HG02970 (cell line): ENCODE data around the gene WTAP.
"Not testable (repeated sequence)": the region's sequence is repeated elsewhere in the genome, so short reads cannot be mapped to it uniquely, and the experiment has no call there.

Experiments used
- ATAC-seq: cut with Tn5 transposase; IDR thresholded peaks from one replicate; pipeline ENCODE4 v1.9.1; 2021; ENCODE audit warnings: mild to moderate bottlenecking, moderate library complexity, moderate number of reproducible peaks; ENCODE audit not compliant: unreplicated experiment, low FRiP score

Gene WTAP

DNA sequence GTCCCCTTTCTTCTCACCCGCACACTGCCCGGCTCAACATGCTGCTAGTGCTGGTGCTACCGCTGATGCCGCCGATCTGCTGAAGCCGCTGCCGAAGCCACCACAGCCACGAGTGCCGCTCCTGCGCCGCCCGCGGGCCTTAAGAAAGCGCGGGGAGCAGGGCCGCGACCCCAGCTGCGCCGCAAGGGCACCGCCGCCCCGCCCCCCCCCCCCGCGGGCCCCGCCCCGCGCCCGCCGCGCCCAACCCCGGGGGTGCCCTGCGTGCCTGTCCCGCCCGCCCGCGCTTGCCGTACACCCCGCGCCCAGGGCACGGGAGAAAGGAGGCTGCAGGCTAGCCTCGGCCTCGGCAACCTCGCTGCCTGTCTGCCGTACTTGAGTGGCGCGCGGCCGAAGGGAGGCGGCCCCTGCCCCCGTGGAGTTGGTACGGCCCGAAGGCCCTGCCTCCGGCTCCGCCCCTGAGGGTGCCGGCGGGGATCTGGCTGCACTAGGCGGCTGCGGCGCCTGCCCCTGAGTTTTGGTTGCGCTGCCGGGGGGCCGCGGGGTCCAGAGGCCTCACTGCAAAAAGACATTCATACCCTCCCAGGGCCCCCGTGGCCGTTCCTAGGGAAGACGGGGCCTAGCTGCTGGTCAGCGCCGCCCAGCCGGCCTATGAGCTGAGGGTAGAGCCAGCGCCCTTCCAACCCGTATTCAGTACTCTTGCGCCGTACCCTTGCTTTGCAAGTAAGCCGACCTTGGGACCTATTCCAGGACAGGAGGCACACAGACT is 34.0 kb upstream of the WTAP start, which contains the start of gene SOD2:
SOD2 (minus strand) TSS at position 114 of the 766 bp plus-strand sequence; CDS start at position 40, 74 bp downstream.
- ATAC-seq, result peak; percentile 78

DNA sequence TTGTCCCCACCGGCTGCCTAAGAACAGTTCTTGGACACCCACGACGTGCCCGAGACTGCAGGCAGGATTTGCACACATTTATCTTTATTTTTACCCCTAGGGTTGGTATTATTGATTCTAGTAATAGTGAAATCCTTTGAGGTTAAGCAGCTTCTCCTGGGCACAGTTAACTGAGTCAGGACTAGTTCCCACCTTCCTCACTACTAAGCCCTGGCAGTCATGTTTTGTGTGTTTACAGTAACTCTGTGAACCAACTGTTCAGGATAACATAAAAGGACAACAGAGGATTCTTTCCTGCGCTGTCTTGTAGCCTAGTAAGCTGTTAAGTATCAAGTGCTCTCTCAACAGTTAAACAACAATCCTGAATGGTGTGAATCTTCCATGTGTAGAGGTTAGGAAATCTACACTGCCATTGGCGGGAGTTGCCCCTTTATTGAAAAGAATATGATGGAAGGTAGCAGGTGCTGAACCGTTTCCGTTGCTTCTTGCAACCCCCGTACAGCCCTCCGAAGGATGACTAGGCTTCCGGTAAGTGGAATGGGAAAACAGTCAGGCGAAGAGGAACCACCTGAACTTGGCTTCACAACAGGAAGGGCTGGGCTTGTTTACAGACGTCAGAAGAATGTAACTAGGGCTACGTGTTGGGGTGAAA is 33.3 kb upstream of the WTAP start:
- no peak for ATAC-seq

DNA sequence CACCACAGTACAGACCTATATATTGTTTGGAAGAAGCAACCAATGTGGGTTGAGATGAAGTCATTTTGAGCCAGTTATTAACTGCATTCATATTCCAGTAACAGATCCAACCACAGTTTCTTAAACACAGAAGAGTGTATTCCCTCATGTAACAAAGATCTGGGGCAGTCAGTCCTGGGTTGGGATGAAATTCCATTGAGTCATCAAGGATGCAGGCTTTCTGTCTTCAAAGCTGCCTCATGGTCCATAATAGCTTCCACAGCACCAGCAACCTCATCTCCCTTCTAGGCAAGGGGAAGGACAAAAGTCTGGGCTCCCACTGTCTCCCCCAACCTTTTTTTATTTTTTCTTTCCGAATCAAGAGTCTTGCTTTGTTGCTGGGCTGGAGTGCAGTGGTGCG is 31.3 kb upstream of the WTAP start:
- no peak for ATAC-seq

DNA sequence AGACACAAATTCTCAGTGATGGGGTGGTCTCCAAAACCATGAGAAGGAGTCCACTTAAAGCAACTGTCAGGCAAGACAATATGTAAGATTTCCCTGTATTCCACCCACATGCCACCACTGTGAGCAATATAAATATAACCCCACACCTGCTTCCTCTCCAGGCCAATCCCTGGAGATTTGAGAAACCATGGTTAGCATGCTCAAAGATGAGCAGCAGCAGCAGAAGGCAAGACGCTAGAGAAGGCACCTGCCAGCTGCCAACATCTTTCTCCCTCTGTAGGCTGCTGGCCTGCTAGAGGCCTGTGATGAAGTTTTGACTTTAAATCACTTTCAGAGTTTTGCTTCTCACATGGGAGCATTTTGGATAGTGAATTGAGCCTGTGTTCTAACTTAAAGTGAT is 26.3 kb upstream of the WTAP start:
- ATAC-seq, result no peak

DNA sequence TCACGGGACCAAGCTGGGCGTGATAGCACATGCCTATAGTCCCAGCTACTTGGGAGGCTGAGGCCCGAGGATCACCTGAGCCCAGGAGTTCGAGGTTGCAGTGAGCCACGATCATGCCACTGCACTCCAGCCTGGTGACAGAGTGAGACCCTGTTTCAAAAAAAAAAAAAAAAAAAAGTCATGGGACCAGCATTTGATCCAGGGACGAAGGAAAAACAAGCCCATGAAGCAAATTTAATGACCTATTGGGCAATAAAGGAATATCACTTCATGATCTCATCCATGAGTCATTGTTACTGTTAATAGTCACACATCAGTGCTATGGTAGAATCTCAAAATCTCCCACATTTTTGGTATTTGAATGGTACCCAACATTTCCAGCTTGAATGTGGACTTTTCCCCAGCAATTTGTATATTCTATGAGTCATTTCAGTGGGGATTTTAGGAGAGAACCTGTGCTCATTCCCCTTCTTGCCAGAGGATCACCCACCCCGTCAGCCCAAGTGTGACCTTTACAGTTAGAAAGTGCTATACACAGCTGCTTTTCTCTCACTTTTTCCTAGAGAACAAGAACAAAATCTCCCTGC is 25.8 kb upstream of the WTAP start:
- no peak for ATAC-seq

DNA sequence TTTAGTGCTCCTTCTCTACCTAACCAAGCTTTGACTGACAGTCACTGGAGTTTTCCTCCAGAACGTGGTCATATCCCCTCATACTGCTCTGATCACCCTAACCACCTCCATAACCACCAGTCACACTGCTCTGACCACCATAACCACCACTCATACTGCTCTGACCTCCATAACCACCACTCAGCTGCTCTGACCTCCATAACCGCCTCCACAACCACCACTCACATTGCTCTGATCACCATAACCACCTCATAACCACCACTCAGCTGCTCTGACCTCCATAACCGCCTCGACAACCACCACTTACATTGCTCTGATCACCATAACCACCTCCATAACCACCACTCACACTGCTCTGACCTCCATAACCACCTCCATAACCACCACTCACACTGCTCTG is 16.7 kb upstream of the WTAP start:
- ATAC-seq, result not testable (repeated sequence)

DNA sequence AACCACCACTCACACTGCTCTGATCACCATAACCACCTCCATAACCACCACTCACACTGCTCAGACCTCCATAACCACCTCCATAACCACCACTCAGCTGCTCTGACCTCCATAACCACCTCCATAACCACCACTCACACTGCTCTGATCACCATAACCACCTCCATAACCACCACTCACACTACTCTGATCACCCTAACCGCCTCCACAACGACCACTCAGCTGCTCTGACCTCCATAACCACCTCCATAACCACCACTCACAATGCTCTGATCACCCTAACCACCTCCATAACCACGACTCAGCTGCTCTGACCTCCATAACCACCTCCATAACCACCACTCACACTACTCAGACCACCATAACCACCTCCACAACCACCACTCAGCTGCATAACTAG is 14.9 kb upstream of the WTAP start:
- not testable (repeated sequence) for ATAC-seq

DNA sequence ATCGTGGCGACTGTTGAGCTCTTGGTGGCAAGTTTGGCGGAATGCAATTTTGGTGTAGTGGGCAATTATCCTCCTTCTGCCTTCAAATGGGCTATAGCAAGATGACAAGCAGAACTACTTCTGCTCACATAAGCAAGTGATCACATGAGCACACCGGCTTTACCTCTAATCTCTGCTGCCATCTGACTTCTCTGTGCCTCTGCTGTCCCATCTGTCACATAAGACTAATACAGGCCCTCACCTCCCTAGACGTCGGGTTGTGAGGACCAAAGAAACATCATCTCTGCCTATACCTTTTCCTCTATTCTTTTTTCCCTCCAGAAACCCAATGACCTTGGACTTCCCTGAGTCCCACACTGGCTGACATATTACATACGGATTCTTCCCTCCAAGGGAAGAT is 13.3 kb upstream of the WTAP start:
- no peak for ATAC-seq

DNA sequence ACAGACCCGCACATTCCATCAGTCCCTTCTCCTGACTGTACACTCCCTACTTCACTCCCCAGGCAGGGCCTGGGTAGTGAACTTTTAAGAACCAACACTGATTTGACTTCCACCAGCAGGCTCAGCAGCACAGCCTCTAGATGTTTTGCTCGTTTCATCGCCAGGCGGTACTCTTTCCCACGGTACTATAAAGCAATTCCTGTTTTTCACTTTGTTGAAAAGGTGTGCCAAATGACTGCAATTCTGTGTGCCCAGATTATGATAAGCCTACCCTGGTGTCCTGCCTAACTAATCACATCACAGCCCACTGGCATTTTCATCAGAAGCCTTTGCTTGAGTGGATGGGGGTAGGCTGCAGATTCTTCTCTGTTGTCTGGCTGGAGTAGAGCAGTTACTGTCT is 12.9 kb upstream of the WTAP start:
- no peak for ATAC-seq

DNA sequence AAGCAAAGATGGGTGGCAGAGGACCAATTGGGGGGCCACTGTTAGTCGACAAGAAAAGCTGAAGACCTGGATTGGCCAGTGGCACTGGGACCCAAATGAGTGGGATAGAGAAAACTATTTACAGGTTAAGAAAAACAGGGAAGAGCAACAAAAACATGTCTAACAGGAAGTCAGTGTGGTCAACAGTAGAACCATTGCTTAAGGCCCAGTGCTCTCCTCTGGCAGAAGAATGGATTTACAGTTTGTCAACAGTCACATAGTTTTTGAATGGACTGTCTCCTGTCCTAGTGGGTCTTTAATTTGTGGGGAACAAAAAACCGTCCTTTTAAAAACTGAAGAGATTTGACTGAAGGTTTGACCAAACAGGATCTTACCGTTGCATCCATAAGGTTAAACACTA is 12.1 kb upstream of the WTAP start:
- no peak for ATAC-seq

DNA sequence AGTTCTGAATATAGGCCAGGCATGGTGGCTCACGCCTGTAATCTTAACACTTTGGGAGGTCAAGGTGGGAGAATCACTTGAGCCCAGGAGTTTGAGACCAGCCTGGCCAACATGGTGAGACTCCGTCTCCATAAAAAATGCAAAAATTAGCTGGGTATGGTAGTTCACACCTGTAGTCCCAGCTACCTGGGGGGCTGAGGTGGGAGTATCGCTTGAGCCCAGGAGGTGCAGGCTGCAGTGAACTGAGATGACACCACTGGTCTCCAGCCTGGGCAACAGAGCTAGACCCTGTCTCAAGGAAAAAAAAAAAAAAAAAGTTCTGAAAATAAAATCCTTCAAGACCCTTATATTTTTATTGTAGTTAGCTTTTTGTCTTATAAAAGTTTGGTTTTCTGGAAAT is 11.7 kb upstream of the WTAP start:
- no peak for ATAC-seq

DNA sequence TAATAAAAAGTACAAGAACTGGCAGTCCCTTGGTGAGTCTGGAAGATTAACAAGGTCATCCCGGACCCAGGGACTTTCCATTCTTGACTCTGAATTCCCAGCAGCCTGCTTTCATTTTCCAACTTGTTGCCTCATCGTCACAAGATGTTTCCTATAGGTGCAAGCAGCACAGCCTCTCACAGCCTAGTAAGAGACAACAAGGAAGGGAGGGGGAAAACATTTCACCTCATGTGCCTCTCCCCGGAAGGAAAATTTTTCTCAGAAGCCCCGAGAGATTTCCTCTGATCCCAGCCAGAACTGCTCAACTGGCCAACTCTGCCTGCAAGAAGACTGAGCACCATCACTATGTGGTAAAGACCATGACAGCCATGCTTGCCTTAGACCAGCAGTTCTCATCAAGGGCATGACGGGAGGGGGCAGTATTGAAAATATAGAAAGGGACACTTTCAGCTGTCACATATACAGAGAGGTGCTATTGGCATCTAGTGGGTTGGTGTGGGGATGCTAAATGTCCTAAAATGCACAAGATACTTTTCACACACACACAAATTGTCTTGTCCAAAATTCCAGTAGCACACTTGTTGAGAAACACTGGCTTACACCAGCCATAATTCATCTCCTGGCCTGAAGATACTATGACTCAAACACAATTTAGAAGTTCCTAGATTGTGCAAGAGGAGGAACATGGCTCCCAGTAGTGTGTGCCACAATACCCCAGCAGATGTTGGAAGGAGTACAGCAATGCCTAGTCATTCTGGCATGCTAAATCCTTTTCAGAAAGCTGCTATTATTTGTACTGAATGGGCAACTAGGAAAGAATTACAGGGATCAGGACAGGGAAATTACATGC is 10.8 kb upstream of the WTAP start:
- ATAC-seq, result no peak

DNA sequence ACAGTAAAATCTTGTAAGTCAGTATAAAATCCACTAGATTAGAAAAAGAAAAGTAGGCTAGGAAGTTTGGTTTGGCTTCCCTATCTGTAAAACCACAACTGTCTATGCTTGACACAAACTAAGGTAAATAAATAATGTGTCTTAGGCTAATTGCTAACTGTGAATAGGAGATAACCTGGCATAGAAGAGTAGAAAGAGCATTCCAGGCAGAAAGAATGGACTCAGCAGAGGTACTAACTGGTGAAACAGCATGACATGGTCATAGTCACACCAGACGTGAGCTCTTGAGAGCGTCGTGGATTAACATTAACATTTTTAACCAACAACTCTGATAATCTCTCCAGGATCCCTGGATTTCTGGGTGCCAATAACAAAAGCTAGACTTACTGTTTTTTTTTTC is 8.7 kb upstream of the WTAP start:
- ATAC-seq, result no peak

DNA sequence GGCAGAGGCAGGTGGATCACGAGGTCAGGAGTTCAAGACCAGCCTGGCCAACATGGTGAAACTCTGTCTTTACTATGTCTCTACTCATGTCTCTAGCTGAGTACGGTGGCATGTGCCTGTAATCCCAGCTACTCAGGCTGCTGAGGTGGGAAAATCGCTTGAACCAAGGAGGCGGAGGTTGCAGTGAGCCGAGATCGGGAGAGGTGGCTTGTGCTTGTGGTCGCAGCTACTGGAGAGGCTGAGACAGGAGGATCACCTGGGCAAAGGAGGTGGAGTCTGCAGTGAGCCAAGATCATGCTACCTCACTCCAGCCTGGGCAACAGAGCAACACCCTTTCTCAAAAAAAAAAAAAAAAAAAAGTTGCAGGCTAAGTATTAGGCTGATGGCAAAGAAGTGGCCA is 8.0 kb upstream of the WTAP start:
- ATAC-seq, result no peak

DNA sequence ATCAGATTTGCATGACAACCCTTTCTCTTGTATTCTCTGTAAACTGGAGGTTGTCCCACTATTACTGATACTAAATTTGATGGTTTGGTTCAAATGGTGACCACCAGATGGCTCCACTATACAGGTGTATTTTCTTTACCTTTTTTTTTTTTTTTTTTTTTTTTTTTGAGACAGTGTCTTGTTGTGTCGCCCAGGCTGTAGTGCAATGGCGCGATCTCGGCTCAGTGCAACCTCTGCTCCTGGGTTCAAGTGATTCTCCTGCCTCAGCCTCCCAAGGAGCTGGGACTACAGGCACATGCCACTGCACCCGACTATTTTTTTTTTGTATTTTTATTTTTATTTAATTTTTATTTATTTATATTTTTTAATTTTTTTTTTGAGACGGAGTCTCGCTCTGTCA is 6.6 kb upstream of the WTAP start:
- ATAC-seq, result no peak

DNA sequence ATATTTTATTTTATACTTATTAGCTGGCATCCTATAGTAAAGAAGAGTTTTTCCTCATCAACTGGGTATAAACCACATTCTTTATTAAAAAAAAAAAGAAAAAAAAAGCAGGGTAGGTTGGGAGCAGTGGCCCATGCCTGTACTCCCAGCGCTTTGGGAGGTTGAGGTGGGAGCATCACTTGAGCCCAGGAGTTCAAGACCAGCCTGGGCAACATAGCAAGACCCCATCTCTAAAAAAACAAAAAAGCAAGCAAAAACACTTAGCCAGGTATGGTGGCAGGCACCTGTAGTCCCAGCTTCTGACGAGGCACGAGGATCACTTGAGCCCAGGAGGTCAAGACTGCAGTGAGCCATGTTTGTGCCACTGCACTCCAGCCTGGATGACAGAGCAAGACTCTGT is 5.3 kb upstream of the WTAP start:
- not testable (repeated sequence) for ATAC-seq

DNA sequence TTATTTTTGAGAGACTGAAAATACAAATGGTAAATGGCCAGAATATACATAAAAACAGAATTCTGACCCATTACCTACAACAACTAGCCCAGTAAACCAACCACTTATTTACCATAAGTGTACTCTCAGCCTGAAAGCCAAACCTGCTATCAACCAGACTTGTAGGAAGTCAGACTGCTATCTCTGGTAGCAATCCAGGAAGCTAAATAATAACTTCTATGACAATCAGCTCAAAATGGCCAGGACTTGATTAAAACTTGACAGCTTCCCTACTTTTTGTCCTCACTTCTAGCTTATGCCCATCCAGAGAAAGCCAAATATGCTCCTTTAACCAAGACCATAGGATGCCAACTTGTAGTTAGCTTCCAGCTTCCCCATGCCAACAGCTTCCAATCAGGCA is 4.7 kb upstream of the WTAP start:
- ATAC-seq, result no peak

DNA sequence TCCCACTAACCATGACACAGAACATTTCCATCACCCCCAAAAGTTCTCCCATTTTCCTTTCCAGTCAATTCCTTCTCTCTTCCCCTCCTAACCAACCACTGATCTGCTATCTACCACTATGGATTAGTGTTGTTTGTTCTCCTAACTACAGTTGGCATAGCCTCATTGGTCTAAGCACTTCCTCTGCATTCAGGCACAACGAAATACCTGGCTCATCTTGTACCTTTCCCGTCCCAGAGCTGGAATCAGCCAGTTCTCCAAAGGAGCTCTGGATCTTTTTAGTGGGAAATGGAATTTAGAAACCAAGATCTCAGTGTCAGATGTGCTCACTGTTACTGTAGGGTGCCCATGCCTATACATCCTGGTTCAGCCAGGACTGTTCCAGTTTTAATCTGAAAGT is 4.0 kb upstream of the WTAP start:
- no peak for ATAC-seq

DNA sequence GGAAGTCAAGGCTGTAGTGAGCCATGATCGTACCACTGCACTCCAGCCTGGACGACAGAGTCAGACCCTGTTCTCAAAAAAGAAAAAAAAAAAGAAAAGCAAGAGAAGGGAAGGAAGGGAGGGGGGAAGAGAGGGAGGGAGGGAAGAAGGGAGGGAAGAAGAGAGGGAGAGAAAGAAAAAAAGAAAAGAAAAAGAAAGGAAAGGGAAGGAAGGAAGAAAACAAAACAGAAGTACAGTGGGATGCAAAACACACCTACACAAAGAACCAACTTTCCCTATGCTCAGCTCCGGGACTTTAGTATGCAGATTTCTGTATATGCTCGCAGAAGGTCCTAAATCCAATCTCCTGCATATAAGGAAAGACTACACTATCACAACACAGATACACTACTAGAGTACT is 2.5 kb upstream of the WTAP start:
- no peak for ATAC-seq

DNA sequence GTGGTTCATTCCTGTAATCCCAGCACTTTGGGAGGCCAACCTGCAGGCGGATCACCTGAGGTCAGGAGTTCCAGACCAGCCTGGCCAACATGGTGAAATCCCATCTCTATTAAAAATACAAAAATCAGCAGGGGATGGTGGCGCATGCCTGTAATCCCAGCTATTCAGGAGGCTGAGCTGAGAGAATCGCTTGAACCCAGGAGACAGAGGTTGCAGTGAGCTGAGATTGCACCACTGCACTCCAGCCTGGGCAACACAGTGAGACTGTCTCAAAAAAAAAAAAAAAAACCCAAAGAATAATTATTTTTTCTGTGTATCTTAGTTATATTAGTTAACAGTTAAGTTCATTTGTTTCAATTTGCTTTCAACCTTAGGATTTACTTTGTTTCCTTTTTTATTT is 2.1 kb upstream of the WTAP start:
- not testable (repeated sequence) for ATAC-seq
